ENCODE results near the gene PKNOX2. TPM values are rescaled to one million over a fixed set of nuclear protein-coding genes. Genes with fewer than 3 reads are reported as not detected.

PKNOX2 gene
- total RNA-seq, 1 experiment from 2014 or later, result 3.7 TPM

DNA sequence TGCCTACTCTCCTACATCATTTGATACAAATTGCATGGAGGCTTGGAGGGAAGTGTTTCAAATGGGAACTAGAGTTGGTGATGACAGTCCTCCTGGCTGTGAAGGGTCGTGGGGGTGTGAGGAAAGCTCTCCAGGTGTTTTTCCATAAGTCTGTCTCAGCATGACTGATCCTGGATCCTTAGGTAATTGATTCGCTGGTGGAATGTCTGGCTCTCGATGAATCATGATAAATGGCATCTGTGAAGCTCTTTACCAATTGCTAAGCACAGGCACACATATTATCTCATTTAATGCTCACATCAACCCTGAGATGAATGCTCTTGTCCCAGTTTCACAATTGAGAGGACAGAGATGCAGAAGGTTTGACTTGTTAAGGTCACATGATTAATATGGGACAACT, 107.5 kb downstream of the PKNOX2 start:
- ChIA-PET CTCF (interaction anchor here (1.0 to 2.3 kb wide), 2 partner anchors 74 to 76 kb away, joined by 4 to 7 read pairs; no protein-coding TSS in a partner anchor), POLR2A (no interaction called here)
- no peak for ATAC-seq
- H3K36me3 Mint-ChIP-seq, result no peaks in the 10 kb centered on the region
- H3K9me3 Mint-ChIP-seq, result no peaks in the 10 kb centered on the region
- H3K4me3 Mint-ChIP-seq, result no peak overlapping the region
- TF ChIP-seq, protein P1, sequence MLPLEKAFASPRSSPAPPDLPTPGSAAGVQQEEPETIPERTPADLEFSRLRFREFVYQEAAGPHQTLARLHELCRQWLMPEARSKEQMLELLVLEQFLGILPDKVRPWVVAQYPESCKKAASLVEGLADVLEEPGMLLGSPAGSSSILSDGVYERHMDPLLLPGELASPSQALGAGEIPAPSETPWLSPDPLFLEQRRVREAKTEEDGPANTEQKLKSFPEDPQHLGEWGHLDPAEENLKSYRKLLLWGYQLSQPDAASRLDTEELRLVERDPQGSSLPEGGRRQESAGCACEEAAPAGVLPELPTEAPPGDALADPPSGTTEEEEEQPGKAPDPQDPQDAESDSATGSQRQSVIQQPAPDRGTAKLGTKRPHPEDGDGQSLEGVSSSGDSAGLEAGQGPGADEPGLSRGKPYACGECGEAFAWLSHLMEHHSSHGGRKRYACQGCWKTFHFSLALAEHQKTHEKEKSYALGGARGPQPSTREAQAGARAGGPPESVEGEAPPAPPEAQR (CRISPR knock-in tag; IDR thresholded peaks at IDR 0.05), result no peak
- no peak for TF ChIP-seq MXD4 (CRISPR knock-in tag; IDR thresholded peaks at IDR 0.05; ENCODE audit: borderline replicate concordance)
- no peak for TF ChIP-seq ZNF671 (CRISPR knock-in tag; IDR thresholded peaks at IDR 0.05)
- TF ChIP-seq, protein P2, sequence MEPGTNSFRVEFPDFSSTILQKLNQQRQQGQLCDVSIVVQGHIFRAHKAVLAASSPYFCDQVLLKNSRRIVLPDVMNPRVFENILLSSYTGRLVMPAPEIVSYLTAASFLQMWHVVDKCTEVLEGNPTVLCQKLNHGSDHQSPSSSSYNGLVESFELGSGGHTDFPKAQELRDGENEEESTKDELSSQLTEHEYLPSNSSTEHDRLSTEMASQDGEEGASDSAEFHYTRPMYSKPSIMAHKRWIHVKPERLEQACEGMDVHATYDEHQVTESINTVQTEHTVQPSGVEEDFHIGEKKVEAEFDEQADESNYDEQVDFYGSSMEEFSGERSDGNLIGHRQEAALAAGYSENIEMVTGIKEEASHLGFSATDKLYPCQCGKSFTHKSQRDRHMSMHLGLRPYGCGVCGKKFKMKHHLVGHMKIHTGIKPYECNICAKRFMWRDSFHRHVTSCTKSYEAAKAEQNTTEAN (CRISPR knock-in tag; IDR thresholded peaks at IDR 0.05), result no peak
- TF ChIP-seq ZNF232 (CRISPR knock-in tag; IDR thresholded peaks at IDR 0.05), result no peak
- no peak for DNase-seq (ENCODE audit: low spot score)
- H3K27me3 Mint-ChIP-seq (ENCODE audit: low read depth), result no peaks in the 10 kb centered on the region; the same call in 1 of the 2 replicates
- peaks cover 19% of the 10 kb centered on the region for H3K4me1 Mint-ChIP-seq
- no peak overlapping the region for H3K27ac Mint-ChIP-seq

DNA sequence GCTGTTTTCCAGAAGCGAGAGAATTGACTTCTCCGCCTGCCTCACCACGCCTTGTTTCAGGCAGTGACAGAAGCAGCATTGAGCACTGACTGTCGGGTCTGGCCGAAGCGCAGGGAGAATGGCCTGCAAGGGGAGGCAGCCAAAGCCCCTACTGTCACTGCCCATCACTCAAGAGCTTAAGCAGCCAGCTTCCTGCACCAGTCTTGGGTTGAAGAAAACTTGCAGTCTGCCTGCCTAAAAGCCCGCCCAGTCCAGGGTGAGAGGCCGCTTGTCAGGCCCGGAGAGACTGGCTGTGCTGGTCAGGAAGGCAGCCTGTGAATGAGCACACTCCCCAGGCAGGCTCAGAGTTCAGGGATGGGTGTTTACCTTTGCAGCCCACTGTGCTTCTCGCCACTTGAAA, 108.3 kb downstream of the PKNOX2 start:
- TF ChIP-seq JAZF1 (CRISPR knock-in tag; IDR thresholded peaks at IDR 0.05), result no peak
- TF ChIP-seq IRF2 (CRISPR knock-in tag; IDR thresholded peaks at IDR 0.05; ENCODE audit: borderline replicate concordance, low read depth), result no peak
- TF ChIP-seq ATF1 (CRISPR knock-in tag; IDR thresholded peaks at IDR 0.05), result no peak
- TF ChIP-seq CREM (CRISPR knock-in tag; IDR thresholded peaks at IDR 0.05), result no peak
- no peak for TF ChIP-seq GRHL2 (CRISPR knock-in tag; IDR thresholded peaks at IDR 0.05; ENCODE audit: insufficient replicate concordance, severe bottlenecking)
- no peak for TF ChIP-seq HMGA2 (CRISPR knock-in tag; IDR thresholded peaks at IDR 0.05)
- TF ChIP-seq ZNF263 (CRISPR knock-in tag; IDR thresholded peaks at IDR 0.05; ENCODE audit: low read depth), result no peak
- TF ChIP-seq, protein P3, sequence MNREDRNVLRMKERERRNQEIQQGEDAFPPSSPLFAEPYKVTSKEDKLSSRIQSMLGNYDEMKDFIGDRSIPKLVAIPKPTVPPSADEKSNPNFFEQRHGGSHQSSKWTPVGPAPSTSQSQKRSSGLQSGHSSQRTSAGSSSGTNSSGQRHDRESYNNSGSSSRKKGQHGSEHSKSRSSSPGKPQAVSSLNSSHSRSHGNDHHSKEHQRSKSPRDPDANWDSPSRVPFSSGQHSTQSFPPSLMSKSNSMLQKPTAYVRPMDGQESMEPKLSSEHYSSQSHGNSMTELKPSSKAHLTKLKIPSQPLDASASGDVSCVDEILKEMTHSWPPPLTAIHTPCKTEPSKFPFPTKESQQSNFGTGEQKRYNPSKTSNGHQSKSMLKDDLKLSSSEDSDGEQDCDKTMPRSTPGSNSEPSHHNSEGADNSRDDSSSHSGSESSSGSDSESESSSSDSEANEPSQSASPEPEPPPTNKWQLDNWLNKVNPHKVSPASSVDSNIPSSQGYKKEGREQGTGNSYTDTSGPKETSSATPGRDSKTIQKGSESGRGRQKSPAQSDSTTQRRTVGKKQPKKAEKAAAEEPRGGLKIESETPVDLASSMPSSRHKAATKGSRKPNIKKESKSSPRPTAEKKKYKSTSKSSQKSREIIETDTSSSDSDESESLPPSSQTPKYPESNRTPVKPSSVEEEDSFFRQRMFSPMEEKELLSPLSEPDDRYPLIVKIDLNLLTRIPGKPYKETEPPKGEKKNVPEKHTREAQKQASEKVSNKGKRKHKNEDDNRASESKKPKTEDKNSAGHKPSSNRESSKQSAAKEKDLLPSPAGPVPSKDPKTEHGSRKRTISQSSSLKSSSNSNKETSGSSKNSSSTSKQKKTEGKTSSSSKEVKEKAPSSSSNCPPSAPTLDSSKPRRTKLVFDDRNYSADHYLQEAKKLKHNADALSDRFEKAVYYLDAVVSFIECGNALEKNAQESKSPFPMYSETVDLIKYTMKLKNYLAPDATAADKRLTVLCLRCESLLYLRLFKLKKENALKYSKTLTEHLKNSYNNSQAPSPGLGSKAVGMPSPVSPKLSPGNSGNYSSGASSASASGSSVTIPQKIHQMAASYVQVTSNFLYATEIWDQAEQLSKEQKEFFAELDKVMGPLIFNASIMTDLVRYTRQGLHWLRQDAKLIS (CRISPR knock-in tag; IDR thresholded peaks at IDR 0.05; ENCODE audit: borderline replicate concordance), result no peak
- TF ChIP-seq, protein P4, sequence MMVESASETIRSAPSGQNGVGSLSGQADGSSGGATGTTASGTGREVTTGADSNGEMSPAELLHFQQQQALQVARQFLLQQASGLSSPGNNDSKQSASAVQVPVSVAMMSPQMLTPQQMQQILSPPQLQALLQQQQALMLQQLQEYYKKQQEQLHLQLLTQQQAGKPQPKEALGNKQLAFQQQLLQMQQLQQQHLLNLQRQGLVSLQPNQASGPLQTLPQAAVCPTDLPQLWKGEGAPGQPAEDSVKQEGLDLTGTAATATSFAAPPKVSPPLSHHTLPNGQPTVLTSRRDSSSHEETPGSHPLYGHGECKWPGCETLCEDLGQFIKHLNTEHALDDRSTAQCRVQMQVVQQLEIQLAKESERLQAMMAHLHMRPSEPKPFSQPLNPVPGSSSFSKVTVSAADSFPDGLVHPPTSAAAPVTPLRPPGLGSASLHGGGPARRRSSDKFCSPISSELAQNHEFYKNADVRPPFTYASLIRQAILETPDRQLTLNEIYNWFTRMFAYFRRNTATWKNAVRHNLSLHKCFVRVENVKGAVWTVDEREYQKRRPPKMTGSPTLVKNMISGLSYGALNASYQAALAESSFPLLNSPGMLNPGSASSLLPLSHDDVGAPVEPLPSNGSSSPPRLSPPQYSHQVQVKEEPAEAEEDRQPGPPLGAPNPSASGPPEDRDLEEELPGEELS (CRISPR knock-in tag; IDR thresholded peaks at IDR 0.05), result no peak
- Mint-ChIP-seq H3K27ac (no peak overlapping the region), H3K4me3 (no peak overlapping the region), H3K36me3 (no peaks in the 10 kb centered on the region), H3K4me1 (peaks cover 15% of the 10 kb centered on the region), H3K9me3 (no peaks in the 10 kb centered on the region), H3K27me3 (ENCODE audit: low read depth) (no peaks in the 10 kb centered on the region)
- CTCF ChIA-PET, result interaction anchor here (0.6 to 2.3 kb wide), 5 partner anchors 15 to 159 kb away, joined by 3 to 7 read pairs (median 4); no protein-coding TSS in a partner anchor
- POLR2A ChIA-PET, result no interaction called here
- ATAC-seq, result peak; percentile 56
- DNase-seq (ENCODE audit: low spot score), result no peak

Data from WTC11 (cell line).